ENCODE measurements around the gene DOHH.

GRCh38 chr19:3515891-3516422 is 15.5 kb upstream of the DOHH start:
- TF ChIP-seq CTCF (optimal IDR thresholded peaks at IDR 0.05 in 1 of 3, IDR thresholded peaks at IDR 0.05 in 1 of 3, conservative IDR thresholded peaks at IDR 0.05 in 1 of 3; ENCODE audit: extremely low read depth in 1 of 3, insufficient read depth in 2 of 3, low read length in 3 of 3) = no peak
- no peak for TF ChIP-seq EZH2 (IDR thresholded peaks at IDR 0.05; ENCODE audit: low read length)

All from keratinocyte (primary cell).